Astrocyte (in vitro differentiated cells and primary cell): ENCODE data around the gene PXK. TPM values are rescaled to one million over a fixed set of nuclear protein-coding genes. Genes with fewer than 3 reads are reported as not detected.

Source experiments
- DNase-seq: peaks from one replicate; pipeline ENCODE4 v3.0.0-alpha.2; 2010; ENCODE audit warnings: low read depth
- FAIRE-seq: peaks from 2 replicates; lab custom pipeline; 2011; peaks lifted over from hg19 to GRCh38; lab: Jason Lieb, UNC
- H2AFZ ChIP-seq: 2 replicates; pipeline ENCODE4 v1.6.0; 2012; ENCODE audit warnings: low read depth, low read length, inconsistent platforms
- H3K27ac ChIP-seq: 2 replicates; pipeline ENCODE4 v1.5.1; 2011; ENCODE audit warnings: low read depth, low read length, inconsistent platforms
- H3K27me3 ChIP-seq: 2 replicates; pipeline ENCODE4 v1.6.0; 2011; ENCODE audit warnings: low read length, inconsistent platforms; ENCODE audit not compliant: insufficient read depth
- H3K36me3 ChIP-seq: 2 replicates; pipeline ENCODE4 v1.5.1; 2011; ENCODE audit warnings: low read length, inconsistent platforms; ENCODE audit not compliant: insufficient read depth
- H3K4me1 ChIP-seq: 2 replicates; pipeline ENCODE4 v1.5.1; 2011; ENCODE audit warnings: low read length, inconsistent platforms; ENCODE audit not compliant: insufficient read depth
- H3K4me2 ChIP-seq: 2 replicates; pipeline ENCODE4 v1.6.0; 2012; ENCODE audit warnings: low read length, inconsistent platforms
- H3K4me3 ChIP-seq: 2 replicates; pipeline ENCODE4 v1.5.1; 2011; ENCODE audit warnings: low read depth, mild to moderate bottlenecking, low read length, inconsistent platforms; ENCODE audit not compliant: insufficient read depth
- H3K79me2 ChIP-seq: 2 replicates; pipeline ENCODE4 v1.6.0; 2012; ENCODE audit warnings: mild to moderate bottlenecking, low read length, inconsistent platforms; ENCODE audit not compliant: insufficient read depth
- H3K9ac ChIP-seq: 2 replicates; pipeline ENCODE4 v1.6.0; 2012; ENCODE audit warnings: mild to moderate bottlenecking, low read length, inconsistent platforms
- H3K9me3 ChIP-seq: 2 replicates; pipeline ENCODE4 v1.5.1; 2012; ENCODE audit warnings: low read depth, mild to moderate bottlenecking, low read length, inconsistent platforms; ENCODE audit not compliant: insufficient read depth
- H4K20me1 ChIP-seq: 2 replicates; pipeline ENCODE4 v1.6.0; 2012; ENCODE audit warnings: low read length, inconsistent platforms; ENCODE audit not compliant: insufficient read depth
- H3K27ac Mint-ChIP-seq: one replicate; pipeline ENCODE4 v1.8.0; 2021; ENCODE audit warnings: mild to moderate bottlenecking, mixed read lengths; ENCODE audit not compliant: unreplicated experiment
- H3K27me3 Mint-ChIP-seq: one replicate; pipeline ENCODE4 v1.8.0; 2021; ENCODE audit warnings: low read depth, mixed read lengths; ENCODE audit not compliant: unreplicated experiment
- H3K36me3 Mint-ChIP-seq: one replicate; pipeline ENCODE4 v1.8.0; 2021; ENCODE audit warnings: low read depth, mixed read lengths; ENCODE audit not compliant: unreplicated experiment
- H3K4me1 Mint-ChIP-seq: one replicate; pipeline ENCODE4 v1.8.0; 2021; ENCODE audit warnings: low read depth, mixed read lengths; ENCODE audit not compliant: unreplicated experiment
- H3K4me3 Mint-ChIP-seq: one replicate; pipeline ENCODE4 v1.8.0; 2021; ENCODE audit warnings: mild to moderate bottlenecking, moderate library complexity, mixed read lengths; ENCODE audit not compliant: unreplicated experiment
- H3K9me3 Mint-ChIP-seq: one replicate; pipeline ENCODE4 v1.8.0; 2021; ENCODE audit warnings: mild to moderate bottlenecking, mixed read lengths; ENCODE audit not compliant: unreplicated experiment
- EZH2 ChIP-seq: IDR thresholded peaks from 2 replicates; pipeline ENCODE4 v1.6.1; 2012; ENCODE audit warnings: mild to moderate bottlenecking, low read length, inconsistent platforms; ENCODE audit not compliant: insufficient read depth
- total RNA-seq: library from RNA; stranded (reverse); gene quantifications from 2 replicates; pipeline ENCODE4 v1.2.1, GENCODE V29; 2021
- TF ChIP-seq, protein P1 (sequence below): IDR thresholded peaks from 2 replicates; pipeline ENCODE4 v1.5.1; 2011; ENCODE audit warnings: low read depth, mild to moderate bottlenecking, inconsistent platforms, low read length, moderate library complexity; ENCODE audit not compliant: insufficient read depth

Gene PXK
- total RNA-seq, 1 donor from 2014 or later: 10.5 TPM

GRCh38 chr3:58291671-58292338 lies 40.9 kb upstream of the PXK start:
- Histone ChIP-seq H3K36me3 (no peaks in the 10 kb centered on the region), H4K20me1 (no peaks in the 10 kb centered on the region), H3K4me3 (no peak overlapping the region), H3K79me2 (no peaks in the 10 kb centered on the region), H3K4me2 (no peak overlapping the region), H3K27ac (no peak overlapping the region), H2AFZ (no peak overlapping the region), H3K9me3 (no peaks in the 10 kb centered on the region), H3K9ac (no peak overlapping the region), H3K27me3 (no peaks in the 10 kb centered on the region), H3K4me1 (no peaks in the 10 kb centered on the region)
- Mint-ChIP-seq H3K4me1 (no peaks in the 10 kb centered on the region), H3K27me3 (peaks cover 2% of the 10 kb centered on the region), H3K27ac (no peak overlapping the region), H3K36me3 (peaks cover 7% of the 10 kb centered on the region), H3K4me3 (no peak overlapping the region), H3K9me3 (peaks cover 3% of the 10 kb centered on the region)
- DNase-seq (no peak), FAIRE-seq (no peak)
- TF ChIP-seq, protein P1, sequence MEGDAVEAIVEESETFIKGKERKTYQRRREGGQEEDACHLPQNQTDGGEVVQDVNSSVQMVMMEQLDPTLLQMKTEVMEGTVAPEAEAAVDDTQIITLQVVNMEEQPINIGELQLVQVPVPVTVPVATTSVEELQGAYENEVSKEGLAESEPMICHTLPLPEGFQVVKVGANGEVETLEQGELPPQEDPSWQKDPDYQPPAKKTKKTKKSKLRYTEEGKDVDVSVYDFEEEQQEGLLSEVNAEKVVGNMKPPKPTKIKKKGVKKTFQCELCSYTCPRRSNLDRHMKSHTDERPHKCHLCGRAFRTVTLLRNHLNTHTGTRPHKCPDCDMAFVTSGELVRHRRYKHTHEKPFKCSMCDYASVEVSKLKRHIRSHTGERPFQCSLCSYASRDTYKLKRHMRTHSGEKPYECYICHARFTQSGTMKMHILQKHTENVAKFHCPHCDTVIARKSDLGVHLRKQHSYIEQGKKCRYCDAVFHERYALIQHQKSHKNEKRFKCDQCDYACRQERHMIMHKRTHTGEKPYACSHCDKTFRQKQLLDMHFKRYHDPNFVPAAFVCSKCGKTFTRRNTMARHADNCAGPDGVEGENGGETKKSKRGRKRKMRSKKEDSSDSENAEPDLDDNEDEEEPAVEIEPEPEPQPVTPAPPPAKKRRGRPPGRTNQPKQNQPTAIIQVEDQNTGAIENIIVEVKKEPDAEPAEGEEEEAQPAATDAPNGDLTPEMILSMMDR: no peak
- no peak for TF ChIP-seq EZH2

DNA sequence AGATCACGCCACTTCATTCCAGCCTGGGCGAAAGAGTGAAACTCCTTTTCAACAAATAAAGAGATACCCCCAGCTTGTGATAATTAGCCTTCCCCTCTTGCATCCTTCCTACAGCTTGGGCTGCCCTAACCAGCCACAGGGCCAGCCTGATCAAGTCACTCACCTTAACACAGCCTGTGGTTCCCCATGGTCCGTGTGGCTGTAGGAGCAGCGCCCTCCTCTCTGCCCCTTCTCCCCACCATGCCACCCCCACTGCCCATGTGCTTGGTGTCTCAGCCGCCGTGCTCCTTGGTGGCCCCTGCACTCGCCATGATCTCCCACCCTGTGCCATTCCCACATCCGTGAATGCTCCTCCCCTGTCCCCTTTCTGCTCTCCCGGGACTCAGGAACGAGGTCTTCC lies 39.8 kb upstream of the PXK start:
- H3K4me1 Mint-ChIP-seq: no peaks in the 10 kb centered on the region
- Histone ChIP-seq H2AFZ (no peak overlapping the region), H3K9me3 (no peaks in the 10 kb centered on the region), H3K4me2 (no peak overlapping the region), H3K79me2 (no peaks in the 10 kb centered on the region), H3K4me3 (no peak overlapping the region), H3K27me3 (no peaks in the 10 kb centered on the region), H4K20me1 (no peaks in the 10 kb centered on the region), H3K27ac (no peak overlapping the region), H3K9ac (no peak overlapping the region), H3K36me3 (no peaks in the 10 kb centered on the region), H3K4me1 (no peaks in the 10 kb centered on the region)
- H3K27me3 Mint-ChIP-seq: peaks cover 2% of the 10 kb centered on the region
- H3K4me3 Mint-ChIP-seq: no peak overlapping the region
- H3K36me3 Mint-ChIP-seq: peaks cover 4% of the 10 kb centered on the region
- FAIRE-seq (no peak), DNase-seq (no peak)
- H3K9me3 Mint-ChIP-seq: peaks cover 3% of the 10 kb centered on the region
- no peak for TF ChIP-seq EZH2
- TF ChIP-seq, protein P1: no peak
- no peak overlapping the region for H3K27ac Mint-ChIP-seq

DNA sequence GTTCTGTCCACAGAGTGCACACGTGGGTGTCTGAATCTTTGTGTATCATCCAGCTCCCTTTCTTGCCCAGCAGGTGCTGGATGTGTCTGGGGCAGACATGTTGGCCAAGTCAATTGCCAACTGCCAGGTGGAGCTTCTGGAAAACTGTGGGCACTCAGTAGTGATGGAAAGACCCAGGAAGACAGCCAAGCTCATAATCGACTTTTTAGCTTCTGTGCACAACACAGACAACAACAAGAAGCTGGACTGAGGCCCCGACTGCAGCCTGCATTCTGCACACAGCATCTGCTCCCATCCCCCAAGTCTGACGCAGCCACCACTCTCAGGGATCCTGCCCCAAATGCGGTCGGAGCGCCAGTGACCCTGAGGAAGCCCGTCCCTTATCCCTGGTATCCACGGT lies 39.2 kb upstream of the PXK start:
- Histone ChIP-seq H3K9ac (no peak overlapping the region), H3K27ac (no peak overlapping the region), H3K36me3 (no peaks in the 10 kb centered on the region), H3K4me2 (no peak overlapping the region), H3K4me3 (no peak overlapping the region), H3K9me3 (no peaks in the 10 kb centered on the region), H3K79me2 (no peaks in the 10 kb centered on the region), H3K4me1 (no peaks in the 10 kb centered on the region), H4K20me1 (no peaks in the 10 kb centered on the region), H3K27me3 (no peaks in the 10 kb centered on the region), H2AFZ (no peak overlapping the region)
- DNase-seq: no peak
- peaks cover 3% of the 10 kb centered on the region for H3K9me3 Mint-ChIP-seq
- TF ChIP-seq, protein P1: no peak
- TF ChIP-seq EZH2: no peak
- peaks cover 7% of the 10 kb centered on the region for H3K27me3 Mint-ChIP-seq
- H3K36me3 Mint-ChIP-seq: peaks cover 4% of the 10 kb centered on the region
- H3K4me1 Mint-ChIP-seq: no peaks in the 10 kb centered on the region
- no peak for FAIRE-seq
- H3K4me3 Mint-ChIP-seq: no peak overlapping the region
- no peak overlapping the region for H3K27ac Mint-ChIP-seq
